IPS DF 6.9 (cell line): ENCODE measurements around the gene SF1.

Source experiments
- DNase-seq: peaks from one replicate; pipeline ENCODE4 v3.0.0-alpha.2; 2013; ENCODE audit warnings: low read depth, low spot score
- H3K27ac ChIP-seq: one replicate; pipeline ENCODE4 v1.5.1; 2013; ENCODE audit warnings: low read length, control low read depth
- H3K27me3 ChIP-seq: 2 replicates; pipeline ENCODE4 v1.6.1; 2013; ENCODE audit warnings: mild to moderate bottlenecking, low read length; ENCODE audit not compliant: control insufficient read depth, insufficient read depth
- H3K36me3 ChIP-seq: 2 replicates; pipeline ENCODE4 v1.6.1; 2013; ENCODE audit warnings: low read length; ENCODE audit not compliant: control insufficient read depth, insufficient read depth
- H3K4me1 ChIP-seq: 2 replicates; pipeline ENCODE4 v1.6.1; 2013; ENCODE audit warnings: low read length; ENCODE audit not compliant: control insufficient read depth, insufficient read depth
- H3K4me3 ChIP-seq: 2 replicates; pipeline ENCODE4 v1.5.1; 2013; ENCODE audit warnings: mild to moderate bottlenecking, low read length
- H3K9me3 ChIP-seq: 2 replicates; pipeline ENCODE4 v1.6.1; 2013; ENCODE audit warnings: low read length, inconsistent platforms; ENCODE audit not compliant: control insufficient read depth, insufficient read depth
- WGBS: extraction: QIAGEN DNeasy Blood & Tissue Kit; methylation state at CpG from one replicate; pipeline ENCODE4 v1.1.7; 2013; ENCODE audit warnings: mixed read lengths, missing lambda C conversion rate; ENCODE audit not compliant: insufficient read length, insufficient coverage; 5-methylcytosine and 5-hydroxymethylcytosine counted together

Gene SF1

GRCh38 chr11:64752175-64752970 is 26.0 kb downstream of the SF1 start:
- no peak overlapping the region for H3K4me3 ChIP-seq
- 0 out of 2 replicates have a peak, but pooled peaks cover 2% of the 10 kb centered on the region for H3K4me1 ChIP-seq
- H3K27ac ChIP-seq: no peak overlapping the region
- H3K27me3 ChIP-seq: no peaks in the 10 kb centered on the region
- H3K36me3 ChIP-seq: no peaks in the 10 kb centered on the region
- H3K9me3 ChIP-seq: no peaks in the 10 kb centered on the region
- DNase-seq: no peak
- WGBS: no CpG with 5 or more reads among the region's 14 CpGs

GRCh38 chr11:64751580-64751979 is 26.8 kb downstream of the SF1 start:
- no peaks in the 10 kb centered on the region for H3K27me3 ChIP-seq
- WGBS: no CpG with 5 or more reads among the region's 9 CpGs
- H3K36me3 ChIP-seq: no peaks in the 10 kb centered on the region
- H3K27ac ChIP-seq: no peak overlapping the region
- H3K9me3 ChIP-seq: no peaks in the 10 kb centered on the region
- H3K4me3 ChIP-seq: no peak overlapping the region
- 0 out of 2 replicates have a peak, but pooled peaks cover 2% of the 10 kb centered on the region for H3K4me1 ChIP-seq
- no peak for DNase-seq

DNA sequence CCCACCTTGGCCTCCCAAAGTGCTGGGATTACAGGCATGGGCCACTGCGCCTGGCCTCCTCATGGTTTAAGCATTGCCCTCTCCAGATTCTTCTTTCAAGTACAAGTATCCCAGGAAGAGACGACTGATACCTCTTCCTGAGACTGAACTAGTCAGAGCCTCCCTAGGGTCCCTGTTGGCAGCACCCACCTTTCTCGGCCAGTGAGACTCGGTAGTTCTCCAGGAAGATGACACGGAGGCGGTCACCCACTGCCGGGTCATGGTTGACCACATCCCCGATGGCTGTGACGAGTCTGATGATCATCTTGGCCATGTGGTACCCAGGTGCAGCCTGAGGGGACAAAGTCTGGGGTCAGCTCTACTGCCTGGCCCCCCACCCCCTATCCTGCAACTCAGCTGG is 27.2 kb downstream of the SF1 start:
- Histone ChIP-seq H3K4me1 (0 out of 2 replicates have a peak, but pooled peaks cover 2% of the 10 kb centered on the region), H3K9me3 (no peaks in the 10 kb centered on the region), H3K4me3 (no peak overlapping the region), H3K36me3 (no peaks in the 10 kb centered on the region), H3K27ac (no peak overlapping the region), H3K27me3 (no peaks in the 10 kb centered on the region)
- no peak for DNase-seq
- no CpG with 5 or more reads among the region's 9 CpGs for WGBS

- 0 out of 2 replicates have a peak, but pooled peaks cover 2% of the 10 kb centered on the region for H3K4me1 ChIP-seq
- no peaks in the 10 kb centered on the region for H3K27me3 ChIP-seq
- no peaks in the 10 kb centered on the region for H3K36me3 ChIP-seq
- no peak for DNase-seq
- H3K4me3 ChIP-seq: no peak overlapping the region
- no CpG with 5 or more reads among the region's 13 CpGs for WGBS
- H3K9me3 ChIP-seq: no peaks in the 10 kb centered on the region
- H3K27ac ChIP-seq: no peak overlapping the region
These were observed 27.8 kb downstream of the SF1 start for GRCh38 chr11:64750361-64751054.

- Histone ChIP-seq H3K4me1 (0 out of 2 replicates have a peak, but pooled peaks cover 4% of the 10 kb centered on the region), H3K9me3 (no peaks in the 10 kb centered on the region), H3K4me3 (no peak overlapping the region), H3K36me3 (no peaks in the 10 kb centered on the region), H3K27me3 (no peaks in the 10 kb centered on the region; the same call in 1 of the 2 replicates), H3K27ac (no peak overlapping the region)
- no peak for DNase-seq
- no CpG with 5 or more reads among the region's 15 CpGs for WGBS
These were observed 30.2 kb downstream of the SF1 start for GRCh38 chr11:64747961-64748665.

GRCh38 chr11:64746486-64746885 is 31.9 kb downstream of the SF1 start:
- H3K4me1 ChIP-seq: 0 out of 2 replicates have a peak, but pooled peaks cover 6% of the 10 kb centered on the region
- H3K27ac ChIP-seq: no peak overlapping the region
- no CpG with 5 or more reads among the region's 10 CpGs for whole genome bisulfite sequencing
- DNase-seq: no peak
- H3K4me3 ChIP-seq: no peak overlapping the region
- no peaks in the 10 kb centered on the region for H3K36me3 ChIP-seq
- no peaks in the 10 kb centered on the region for H3K9me3 ChIP-seq
- no peaks in the 10 kb centered on the region; the same call in 1 of the 2 replicates for H3K27me3 ChIP-seq

DNA sequence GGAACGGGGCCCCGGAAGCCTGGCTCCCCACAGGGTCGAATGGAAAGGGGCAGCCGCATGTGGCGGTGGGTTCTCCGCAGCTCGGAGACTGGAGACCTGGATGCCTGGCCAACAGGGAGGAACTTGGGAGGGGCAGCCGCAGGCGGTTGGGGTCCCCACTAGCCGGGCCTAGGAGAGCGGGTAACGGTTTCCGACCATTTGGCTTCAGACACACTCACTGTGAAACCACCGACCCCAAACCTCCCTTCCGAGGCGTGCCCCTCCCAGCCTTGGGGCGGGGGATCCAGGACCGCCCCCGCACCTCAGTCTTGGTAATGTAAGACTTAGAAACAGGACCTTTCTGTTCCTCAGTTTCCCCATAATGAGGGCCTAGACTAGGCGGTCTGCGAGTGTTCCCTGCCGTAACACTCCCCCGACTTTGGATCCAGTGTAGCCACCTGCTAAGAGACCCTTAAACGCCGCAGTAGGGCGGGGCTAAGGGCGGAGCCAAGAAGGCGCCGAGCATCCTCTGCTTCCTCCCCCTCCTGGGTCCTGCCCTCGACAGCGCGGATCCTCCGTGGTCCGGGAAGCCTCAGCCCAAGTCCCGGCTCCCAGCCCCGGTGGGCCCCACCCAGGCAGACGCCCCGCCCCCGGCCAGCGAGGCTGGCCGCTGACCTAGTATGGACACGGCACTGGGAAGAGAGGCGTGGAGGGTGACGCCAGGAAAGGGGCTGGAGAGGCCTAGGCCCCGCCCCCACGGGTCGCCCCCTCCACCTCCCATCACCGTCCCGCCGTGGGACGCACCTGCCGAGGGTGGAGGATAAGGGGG is 32.6 kb downstream of the SF1 start:
- DNase-seq: no peak
- Histone ChIP-seq H3K27me3 (no peaks in the 10 kb centered on the region; the same call in 1 of the 2 replicates), H3K4me1 (peaks cover 8% of the 10 kb centered on the region; the same call in 1 of the 2 replicates), H3K27ac (no peak overlapping the region), H3K4me3 (peak overlapping the region; percentile 36; the same call in 1 of the 2 replicates), H3K36me3 (no peaks in the 10 kb centered on the region), H3K9me3 (no peaks in the 10 kb centered on the region)
- no CpG with 5 or more reads among the region's 52 CpGs for WGBS

DNA sequence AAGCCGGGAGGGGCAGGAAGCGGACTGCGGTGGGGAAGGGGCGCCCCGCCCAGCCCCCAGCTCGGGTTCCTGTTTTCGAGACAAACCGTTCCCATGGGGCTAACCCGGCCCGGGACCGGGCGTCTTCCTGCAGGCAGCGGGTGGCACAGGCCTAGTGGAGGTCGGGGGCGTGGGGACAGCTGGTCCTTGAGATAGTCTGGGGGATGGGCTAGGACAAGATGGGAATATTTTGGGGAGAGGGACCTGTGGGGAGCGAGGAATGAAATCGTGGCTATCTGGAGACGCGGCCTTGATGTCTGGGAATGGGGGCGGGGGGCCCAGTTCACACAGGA is 33.2 kb downstream of the SF1 start:
- Histone ChIP-seq H3K4me3 (peak overlapping the region; percentile 36; the same call in 1 of the 2 replicates), H3K9me3 (no peaks in the 10 kb centered on the region), H3K4me1 (peaks cover 6% of the 10 kb centered on the region; the same call in 1 of the 2 replicates), H3K36me3 (no peaks in the 10 kb centered on the region), H3K27ac (no peak overlapping the region), H3K27me3 (no peaks in the 10 kb centered on the region; the same call in 1 of the 2 replicates)
- no peak for DNase-seq
- no CpG with 5 or more reads among the region's 20 CpGs for whole genome bisulfite sequencing

DNA sequence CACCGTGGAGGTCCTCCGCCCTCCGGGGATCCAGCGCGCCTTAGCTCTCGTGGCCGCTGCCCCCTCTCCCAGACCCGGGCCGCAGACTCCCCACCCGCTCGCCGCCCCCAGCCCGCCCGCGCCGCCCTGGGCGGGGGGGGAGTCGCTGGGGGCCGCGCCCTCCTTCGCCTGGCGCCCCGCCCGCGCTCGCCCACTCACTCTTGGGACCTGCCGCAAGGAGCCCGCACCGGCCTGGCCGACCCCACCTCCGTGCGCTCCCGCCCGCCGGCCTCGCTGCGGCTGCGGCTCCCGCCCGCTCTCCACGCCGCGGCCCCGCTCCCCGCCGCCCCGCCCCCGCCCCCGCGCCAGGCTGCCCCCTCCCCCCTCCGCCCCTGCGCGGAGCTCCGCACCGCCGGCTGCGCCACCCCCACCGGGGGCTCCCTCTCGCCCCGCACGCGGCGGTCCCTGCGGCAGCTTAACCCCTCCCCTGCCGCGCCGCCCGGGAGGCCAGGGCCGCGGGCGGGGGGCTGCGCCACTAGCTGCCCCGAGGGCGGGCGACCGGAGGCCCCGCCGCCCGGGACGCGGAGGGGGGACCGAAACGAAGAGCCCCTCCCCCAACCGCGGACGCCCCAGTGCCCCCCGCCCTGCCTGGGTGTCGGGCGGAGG is 33.7 kb downstream of the SF1 start:
- Histone ChIP-seq H3K9me3 (no peaks in the 10 kb centered on the region), H3K27me3 (no peaks in the 10 kb centered on the region; the same call in 1 of the 2 replicates), H3K4me1 (peaks cover 10% of the 10 kb centered on the region), H3K4me3 (peak overlapping the region; percentile 36; the same call in 1 of the 2 replicates), H3K27ac (no peak overlapping the region), H3K36me3 (no peaks in the 10 kb centered on the region)
- no peak for DNase-seq
- WGBS: no CpG with 5 or more reads among the region's 89 CpGs
